CD4-positive, alpha-beta T cell treated with Interleukin-4 for 4 hours (primary cell): ENCODE results near the gene THAP3.

ENCODE experiments used
- DNase-seq: peaks from one replicate; pipeline ENCODE4 v3.0.0-alpha.2; 2020

The THAP3 gene, protein sequence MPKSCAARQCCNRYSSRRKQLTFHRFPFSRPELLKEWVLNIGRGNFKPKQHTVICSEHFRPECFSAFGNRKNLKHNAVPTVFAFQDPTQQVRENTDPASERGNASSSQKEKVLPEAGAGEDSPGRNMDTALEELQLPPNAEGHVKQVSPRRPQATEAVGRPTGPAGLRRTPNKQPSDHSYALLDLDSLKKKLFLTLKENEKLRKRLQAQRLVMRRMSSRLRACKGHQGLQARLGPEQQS

DNA sequence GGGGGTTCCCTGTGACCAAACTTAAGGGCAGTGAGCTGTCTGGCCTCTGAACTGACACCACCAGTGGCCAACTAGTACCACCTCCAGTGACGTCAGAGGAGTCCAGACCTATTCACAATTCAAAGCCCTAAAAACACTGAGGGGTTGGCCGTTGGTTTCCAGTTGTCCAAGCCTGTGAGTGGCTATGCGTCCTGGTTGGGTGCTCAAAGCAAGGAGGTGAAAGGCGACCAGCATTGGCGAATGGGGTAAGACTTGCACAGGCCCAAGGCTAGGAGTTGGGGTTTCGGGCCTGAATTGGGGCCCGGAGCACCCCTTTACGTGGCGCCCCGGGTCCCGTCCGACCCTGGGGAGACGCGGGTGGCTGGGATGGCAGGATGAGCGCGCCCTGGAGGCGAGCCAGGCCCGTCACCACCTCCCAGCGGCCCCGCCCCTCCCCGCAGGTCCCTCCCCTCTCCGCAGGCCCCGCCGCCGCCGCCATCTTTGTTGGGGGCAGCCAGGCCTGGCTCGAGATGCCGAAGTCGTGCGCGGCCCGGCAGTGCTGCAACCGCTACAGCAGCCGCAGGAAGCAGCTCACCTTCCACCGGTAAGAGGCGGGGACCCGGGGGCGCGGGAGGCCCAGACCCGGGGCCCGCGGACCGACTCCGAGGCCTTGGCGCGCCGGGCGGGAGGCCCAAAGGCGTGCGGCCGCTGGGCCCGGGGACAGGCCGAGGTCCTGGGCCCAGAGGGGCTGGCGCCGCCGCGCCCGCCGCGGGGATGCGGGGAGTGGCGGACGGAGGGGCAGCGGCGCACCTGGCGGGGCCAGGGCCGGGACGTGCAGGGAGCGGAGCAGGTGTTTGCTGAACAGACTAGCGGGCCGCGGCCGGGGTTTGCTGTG is at the start of gene THAP3:
THAP3 (plus strand) TSS at position 159 of the 874 bp plus-strand sequence; CDS start at position 510, 351 bp downstream.
- peak; percentile 88 for DNase-seq

DNA sequence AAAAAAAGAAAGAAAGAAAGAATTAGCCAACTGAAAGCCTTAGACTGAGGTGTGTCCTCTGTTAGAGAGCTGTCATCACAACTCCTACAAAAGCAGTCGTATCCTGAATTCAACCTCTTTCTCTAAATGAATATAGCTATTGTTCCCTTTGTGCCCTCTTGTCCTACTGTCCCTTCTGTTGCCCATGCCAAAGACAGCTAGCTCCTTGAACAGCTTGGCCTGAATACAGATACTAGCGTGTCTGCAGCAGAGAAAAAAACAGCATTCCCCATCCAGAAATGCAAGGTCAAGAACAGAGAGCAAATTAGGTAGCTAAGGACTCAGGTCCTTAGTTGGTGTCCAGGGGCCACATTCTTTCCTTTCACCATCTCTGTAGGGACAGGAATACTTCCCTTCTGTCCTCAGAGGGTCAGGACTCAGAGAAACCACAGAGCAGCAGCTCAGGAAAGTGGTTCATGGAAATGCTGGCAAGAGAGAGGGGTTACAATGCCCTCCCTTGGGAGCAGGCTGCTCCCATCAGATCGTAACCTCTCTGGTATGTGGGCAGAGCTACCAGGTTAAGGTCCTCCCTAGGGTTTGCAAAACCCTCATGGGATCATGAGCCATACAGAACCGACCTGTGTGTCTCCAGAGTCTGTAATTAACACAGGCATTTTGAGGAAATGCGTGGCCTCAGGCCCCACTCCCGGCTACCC is 46.7 kb upstream of the THAP3 start:
- no peak for DNase-seq

DNA sequence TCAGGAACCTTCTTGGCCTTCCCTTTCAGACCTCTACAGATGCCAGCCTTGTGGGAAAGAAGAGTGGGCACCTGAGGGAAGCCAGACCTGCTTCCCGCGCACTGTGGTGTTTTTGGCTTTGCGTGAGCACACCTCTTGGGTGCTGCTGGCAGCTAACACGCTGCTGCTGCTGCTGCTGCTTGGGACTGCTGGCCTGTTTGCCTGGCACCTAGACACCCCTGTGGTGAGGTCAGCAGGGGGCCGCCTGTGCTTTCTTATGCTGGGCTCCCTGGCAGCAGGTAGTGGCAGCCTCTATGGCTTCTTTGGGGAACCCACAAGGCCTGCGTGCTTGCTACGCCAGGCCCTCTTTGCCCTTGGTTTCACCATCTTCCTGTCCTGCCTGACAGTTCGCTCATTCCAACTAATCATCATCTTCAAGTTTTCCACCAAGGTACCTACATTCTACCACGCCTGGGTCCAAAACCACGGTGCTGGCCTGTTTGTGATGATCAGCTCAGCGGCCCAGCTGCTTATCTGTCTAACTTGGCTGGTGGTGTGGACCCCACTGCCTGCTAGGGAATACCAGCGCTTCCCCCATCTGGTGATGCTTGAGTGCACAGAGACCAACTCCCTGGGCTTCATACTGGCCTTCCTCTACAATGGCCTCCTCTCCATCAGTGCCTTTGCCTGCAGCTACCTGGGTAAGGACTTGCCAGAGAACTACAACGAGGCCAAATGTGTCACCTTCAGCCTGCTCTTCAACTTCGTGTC is 45.9 kb upstream of the THAP3 start:
- DNase-seq = no peak

DNA sequence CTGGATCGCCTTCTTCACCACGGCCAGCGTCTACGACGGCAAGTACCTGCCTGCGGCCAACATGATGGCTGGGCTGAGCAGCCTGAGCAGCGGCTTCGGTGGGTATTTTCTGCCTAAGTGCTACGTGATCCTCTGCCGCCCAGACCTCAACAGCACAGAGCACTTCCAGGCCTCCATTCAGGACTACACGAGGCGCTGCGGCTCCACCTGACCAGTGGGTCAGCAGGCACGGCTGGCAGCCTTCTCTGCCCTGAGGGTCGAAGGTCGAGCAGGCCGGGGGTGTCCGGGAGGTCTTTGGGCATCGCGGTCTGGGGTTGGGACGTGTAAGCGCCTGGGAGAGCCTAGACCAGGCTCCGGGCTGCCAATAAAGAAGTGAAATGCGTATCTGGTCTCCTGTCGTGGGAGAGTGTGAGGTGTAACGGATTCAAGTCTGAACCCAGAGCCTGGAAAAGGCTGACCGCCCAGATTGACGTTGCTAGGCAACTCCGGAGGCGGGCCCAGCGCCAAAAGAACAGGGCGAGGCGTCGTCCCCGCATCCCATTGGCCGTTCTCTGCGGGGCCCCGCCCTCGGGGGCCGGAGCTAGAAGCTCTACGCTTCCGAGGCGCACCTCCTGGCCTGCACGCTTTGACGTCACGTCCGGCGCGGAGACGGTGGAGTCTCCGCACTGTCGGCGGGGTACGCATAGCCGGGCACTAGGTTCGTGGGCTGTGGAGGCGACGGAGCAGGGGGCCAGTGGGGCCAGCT is 45.1 kb upstream of the THAP3 start, which contains the start of gene ZBTB48:
ZBTB48 (plus strand) TSS at position 621 of the 745 bp plus-strand sequence. CDS start 616 bp downstream, outside the sequence.
- peak; percentile 95 for DNase-seq

DNA sequence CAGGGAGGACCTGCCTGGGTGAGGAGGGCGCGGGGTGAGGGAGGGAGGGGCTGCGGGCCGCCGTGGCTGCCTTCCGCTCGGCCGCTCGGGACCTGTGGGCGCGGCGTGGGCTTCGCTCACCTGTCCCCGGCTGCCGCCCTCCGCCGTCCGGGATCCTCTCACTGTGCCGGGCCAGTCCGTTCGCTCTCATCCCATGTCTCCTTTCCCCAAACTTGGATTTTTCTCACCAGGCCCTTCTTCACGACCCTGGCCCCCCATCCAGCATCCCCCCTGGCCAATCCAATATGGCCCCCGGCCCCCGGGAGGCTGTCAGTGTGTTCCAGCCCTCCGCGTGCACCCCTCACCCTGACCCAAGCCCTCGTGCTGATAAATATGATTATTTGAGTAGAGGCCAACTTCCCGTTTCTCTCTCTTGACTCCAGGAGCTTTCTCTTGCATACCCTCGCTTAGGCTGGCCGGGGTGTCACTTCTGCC is 44.5 kb upstream of the THAP3 start:
- no peak for DNase-seq

DNA sequence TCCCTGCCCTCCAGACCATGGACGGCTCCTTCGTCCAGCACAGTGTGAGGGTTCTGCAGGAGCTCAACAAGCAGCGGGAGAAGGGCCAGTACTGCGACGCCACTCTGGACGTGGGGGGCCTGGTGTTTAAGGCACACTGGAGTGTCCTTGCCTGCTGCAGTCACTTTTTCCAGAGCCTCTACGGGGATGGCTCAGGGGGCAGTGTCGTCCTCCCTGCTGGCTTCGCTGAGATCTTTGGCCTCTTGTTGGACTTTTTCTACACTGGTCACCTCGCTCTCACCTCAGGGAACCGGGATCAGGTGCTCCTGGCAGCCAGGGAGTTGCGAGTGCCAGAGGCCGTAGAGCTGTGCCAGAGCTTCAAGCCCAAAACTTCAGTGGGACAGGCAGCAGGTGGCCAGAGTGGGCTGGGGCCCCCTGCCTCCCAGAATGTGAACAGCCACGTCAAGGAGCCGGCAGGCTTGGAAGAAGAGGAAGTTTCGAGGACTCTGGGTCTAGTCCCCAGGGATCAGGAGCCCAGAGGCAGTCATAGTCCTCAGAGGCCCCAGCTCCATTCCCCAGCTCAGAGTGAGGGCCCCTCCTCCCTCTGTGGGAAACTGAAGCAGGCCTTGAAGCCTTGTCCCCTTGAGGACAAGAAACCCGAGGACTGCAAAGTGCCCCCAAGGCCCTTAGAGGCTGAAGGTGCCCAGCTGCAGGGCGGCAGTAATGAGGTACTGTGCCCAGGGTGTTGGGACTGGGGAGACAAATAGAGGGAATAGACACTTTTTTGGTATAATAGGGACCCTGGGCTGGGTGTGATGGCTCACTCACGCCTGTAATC is 43.9 kb upstream of the THAP3 start:
- no peak for DNase-seq

DNA sequence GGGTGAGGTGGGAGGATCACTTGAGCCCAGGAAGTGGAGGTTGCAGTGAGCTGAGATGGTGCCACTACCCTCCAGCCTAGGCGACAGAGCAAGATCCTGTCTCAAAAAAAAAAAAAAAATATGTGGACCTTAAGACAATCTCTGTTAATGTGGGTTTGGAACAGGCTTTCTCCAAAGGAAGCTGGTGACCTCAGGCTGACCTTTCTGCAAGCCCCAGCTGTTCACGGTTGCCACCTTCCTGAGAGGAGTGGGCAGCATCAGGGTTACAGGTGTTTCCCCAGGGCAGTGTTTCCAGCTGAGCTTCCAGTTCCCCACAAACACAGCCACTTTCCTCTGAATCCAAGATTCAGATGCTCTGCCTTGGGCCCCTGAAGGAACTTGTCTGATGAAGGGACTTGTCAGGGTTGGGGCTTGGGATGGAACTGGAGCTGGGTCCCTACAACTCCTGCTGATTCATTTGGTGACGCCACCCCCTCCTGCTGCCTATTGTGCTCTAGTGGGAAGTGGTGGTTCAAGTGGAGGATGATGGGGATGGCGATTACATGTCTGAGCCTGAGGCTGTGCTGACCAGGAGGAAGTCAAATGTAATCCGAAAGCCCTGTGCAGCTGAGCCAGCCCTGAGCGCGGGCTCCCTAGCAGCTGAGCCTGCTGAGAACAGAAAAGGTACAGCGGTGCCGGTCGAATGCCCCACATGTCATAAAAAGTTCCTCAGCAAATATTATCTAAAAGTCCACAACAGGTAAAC is 42.9 kb upstream of the THAP3 start:
- no peak for DNase-seq

DNA sequence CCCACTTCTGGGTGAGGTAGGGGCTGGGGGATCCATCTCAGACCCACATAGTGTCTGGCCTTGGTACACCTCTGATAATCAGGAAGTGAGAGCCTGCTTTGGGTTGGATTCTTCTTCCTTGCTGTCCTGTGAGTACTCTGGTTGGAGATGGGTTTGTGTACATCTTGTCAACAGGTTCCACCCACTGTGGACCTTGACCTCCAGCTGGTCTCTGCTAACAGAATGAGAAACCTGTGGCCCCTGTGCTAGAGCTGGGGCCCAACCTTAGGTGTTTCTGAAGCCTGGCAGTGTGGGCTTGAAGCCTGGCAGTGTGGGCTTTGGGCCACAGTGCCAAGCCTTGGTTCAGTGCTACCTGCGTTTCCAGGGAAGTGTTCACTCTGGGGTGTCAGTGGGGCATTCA is 42.3 kb upstream of the THAP3 start:
- DNase-seq = no peak

DNA sequence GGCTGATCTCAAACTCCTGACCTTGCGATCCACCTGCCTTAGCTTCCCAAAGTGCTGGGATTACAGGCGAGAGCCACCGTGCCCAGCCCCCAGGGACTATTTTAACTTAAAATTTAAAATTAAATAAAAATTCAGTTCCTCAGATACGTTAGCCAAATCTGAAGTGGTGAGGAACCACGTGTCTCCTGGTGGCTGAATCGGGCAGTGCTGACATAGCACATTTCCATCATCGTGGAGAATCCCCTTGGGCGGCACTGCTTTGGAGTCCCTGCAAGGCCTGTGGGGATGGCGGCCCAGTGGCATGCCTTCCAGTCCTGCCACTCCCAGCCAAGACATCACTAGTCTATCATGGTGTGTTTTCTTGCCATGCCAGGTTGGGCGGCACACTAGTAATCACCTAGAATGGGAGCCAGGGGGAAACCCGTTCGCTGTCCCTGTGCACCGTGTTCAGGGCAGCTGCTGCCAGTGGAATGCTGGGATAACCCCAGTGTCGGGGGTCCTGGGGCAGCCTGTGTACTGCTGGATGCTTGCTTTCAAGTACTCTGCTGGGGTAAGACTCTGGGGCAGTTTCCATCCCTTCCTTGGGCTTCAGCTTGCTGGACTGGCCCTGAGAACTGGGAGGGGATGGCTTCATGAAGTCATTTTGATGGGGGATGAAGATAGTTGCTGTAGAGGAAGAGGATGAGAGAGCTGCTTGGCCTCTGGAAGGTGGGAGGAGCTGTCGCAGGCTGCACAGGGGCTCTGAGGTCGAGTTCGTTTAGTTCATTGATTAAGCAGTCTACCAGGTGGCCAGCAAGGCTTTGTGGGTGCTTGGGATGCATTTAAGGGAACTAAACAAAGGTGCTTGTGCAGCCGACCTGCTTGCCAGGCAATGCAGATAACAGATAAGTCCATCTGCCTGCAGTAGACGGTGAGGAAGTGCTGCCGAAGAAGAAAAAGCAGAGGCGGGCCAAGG is 40.3 kb upstream of the THAP3 start:
- no peak for DNase-seq

DNA sequence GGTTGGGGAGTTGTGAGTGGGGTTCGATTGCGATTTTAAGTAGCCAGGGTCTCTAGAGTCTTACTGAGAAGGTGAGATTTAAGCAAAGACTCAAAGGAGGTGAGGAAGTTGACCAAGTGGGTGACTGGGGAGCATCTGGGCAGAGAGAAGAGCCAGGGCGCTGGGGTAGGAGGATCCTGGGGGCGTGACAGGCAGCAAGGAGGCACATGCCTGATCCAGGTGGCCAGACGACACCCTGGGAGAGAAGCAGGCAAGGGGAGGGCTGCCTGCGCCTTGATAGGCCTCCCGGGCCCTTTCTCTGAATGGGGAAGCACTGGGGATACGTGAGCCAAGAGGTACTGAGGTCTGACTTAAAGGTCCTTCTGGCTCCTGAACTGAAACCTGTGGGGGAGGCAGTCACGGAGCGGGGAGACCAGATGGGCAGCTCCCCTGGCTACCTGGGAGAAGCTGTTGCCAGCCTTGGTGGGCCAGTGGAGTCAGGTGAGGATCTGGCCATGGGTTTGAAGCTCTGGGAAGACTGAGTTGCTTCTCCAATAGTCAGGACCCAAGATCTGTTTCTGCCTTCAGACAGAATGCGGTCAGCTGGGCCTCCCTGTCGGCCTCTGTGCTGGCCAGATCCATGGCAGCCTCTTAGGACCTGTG is 39.5 kb upstream of the THAP3 start:
- no peak for DNase-seq

DNA sequence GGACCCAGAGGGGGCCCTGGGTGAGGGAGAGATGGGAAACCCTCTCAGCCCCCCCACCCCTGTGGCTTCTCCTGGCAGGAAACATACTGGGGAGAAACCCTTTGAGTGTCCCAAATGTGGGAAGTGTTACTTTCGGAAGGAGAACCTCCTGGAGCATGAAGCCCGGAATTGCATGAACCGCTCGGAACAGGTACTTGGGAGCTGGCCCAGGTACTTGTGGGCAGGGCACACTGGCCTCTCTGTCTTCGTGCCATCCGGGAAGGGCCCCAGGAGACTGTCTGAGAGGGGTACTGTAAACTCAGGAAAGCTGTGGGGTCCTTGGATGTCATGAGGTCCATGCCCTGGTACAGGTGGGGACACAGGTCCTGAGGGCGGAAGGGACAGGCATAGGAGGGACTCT is 38.8 kb upstream of the THAP3 start:
- DNase-seq = no peak

DNA sequence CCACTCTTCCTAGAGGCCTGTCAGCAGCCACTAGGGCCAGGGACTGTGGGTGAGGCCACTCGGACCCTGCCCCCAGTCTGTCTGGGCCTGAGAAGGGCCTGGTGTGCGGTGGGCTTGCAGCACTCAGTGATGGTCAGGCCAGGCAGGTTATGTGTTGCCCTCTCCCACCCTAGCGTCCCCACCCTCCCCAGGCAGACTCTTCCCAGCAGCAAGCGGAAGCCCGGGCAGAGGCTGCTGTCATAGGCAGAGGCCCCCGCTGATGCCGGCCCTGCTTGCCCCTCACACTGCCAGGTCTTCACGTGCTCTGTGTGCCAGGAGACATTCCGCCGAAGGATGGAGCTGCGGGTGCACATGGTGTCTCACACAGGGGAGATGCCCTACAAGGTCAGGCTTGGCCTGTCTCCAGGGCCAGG is 38.3 kb upstream of the THAP3 start:
- DNase-seq = no peak

DNA sequence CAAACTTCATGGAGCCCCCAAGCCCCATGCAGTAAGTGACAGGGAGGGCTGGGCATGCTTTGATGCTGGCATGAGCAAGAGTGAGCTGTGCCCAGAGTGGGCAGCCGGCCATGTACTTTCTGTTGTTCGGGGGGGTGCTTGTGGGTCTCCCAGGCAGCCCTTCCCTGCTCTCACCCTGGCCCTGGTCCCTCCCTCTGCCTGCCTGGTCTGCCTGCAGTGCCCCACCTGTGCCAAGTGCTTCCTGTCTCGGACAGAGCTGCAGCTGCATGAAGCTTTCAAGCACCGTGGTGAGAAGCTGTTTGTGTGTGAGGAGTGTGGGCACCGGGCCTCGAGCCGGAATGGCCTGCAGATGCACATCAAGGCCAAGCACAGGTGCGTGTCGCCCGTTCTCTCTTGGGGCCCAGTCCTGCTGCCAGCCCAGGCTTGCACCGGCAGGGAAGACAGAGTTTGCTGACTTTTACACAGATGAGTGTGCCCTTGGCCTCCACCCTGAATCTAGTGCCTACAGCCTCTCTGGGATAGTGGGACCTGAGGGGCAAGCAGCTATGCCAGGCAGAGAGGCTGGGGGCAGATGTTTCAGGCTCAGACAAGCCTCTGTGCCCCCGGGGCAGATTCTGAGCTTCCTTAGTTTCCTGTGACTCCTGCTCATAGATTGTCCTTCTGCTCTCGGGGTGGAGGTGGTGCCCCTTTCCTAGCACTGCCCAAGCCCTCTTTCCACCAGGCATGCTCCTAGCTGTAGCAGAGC is 37.2 kb upstream of the THAP3 start:
- no peak for DNase-seq

DNA sequence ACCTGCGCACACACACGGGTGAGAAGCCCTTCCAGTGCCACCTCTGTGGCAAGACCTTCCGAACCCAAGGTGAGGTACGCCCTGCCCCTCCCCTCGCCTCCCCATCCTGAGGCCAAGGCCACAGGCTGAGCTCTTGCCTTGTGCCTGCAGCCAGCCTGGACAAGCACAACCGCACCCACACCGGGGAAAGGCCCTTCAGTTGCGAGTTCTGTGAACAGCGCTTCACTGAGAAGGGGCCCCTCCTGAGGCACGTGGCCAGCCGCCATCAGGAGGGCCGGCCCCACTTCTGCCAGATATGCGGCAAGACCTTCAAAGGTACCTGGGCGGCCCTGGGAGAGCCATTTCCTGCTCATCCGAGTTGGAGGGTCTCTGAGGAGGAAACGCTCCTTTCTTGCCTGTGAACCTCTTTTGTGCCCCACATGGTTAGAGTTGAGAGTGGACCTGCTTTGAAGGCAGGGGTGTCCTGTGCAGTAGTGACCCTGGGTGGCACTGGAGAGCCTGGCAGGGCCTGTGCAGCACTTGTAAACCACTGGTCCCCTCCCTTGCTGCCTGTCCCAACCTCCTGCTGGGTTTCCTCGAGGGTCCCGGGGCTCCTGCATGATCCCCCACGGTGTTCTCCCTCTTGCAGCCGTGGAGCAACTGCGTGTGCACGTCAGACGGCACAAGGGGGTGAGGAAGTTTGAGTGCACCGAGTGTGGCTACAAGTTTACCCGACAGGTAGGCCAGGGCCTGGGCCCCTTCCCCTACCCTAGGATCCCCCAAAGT is 36.4 kb upstream of the THAP3 start:
- DNase-seq = no peak

DNA sequence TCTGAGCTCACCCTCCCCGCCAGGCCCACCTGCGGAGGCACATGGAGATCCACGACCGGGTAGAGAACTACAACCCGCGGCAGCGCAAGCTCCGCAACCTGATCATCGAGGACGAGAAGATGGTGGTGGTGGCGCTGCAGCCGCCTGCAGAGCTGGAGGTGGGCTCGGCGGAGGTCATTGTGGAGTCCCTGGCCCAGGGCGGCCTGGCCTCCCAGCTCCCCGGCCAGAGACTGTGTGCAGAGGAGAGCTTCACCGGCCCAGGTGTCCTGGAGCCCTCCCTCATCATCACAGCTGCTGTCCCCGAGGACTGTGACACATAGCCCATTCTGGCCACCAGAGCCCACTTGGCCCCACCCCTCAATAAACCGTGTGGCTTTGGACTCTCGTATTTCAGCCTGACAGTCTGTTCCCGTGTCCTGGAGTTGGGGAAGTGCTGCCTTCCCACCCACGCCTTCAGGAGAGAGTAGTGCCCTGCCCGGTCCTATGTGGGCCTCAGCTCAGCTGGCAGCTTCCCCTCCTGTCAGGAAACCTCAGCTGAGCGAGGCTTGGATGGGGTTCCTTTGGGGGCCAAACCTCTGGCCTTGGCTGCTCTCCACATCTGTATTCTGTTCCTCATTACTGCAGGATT is 35.7 kb upstream of the THAP3 start:
- no peak for DNase-seq

DNA sequence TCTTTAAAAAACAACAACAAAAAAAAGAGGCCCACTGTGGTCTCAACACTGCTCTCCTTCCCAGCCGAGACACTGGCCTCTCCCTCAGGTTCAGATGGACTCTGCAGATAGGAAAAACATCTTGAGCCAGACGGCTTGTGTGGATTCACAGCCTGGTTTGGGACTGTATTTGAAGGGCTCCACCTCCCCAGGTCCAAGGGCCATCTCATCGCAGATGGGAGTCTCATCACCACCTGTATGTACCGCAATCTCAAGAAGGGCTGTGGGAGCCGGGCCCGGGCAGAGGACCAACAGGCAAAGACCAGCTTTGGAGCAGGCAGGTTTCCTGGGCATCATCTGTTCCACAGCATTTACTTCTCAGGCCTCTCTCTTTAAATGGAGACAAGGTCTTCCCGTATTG is 34.6 kb upstream of the THAP3 start:
- DNase-seq = no peak

DNA sequence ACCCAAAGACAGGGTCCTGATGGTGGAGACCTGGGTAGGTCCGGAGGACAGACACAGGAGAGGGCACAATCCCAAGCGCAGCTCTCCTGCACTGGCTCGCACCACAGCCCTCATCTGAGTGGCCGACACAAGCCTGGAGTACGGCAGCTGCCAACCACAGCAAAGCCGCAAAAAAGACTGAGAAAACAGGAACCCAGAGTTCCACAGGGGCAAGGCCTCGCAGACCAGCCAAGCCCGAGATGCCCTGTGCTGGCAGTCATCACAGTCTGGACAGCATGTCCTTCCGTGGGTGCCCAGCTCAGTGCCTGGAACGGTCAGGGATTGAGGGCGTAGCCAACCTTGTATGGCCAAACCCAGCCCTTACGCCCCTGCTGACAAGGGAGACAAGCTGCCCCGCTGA is 33.4 kb upstream of the THAP3 start:
- DNase-seq = no peak
